Adrenal gland (tissue), 5 donors: ENCODE measurements around the gene HTR7.

Source experiments
- CTCF ChIP-seq, 6 experiments: fragments of 450-650 bp in 4 of 6; fragments of 200-600 bp in 2 of 6; sonication (generic) in 1 of 6; IDR thresholded peaks; 1 replicate in 5 of 6; 2 replicates in 1 of 6; pipeline versions ENCODE4 v1.5.1 to v1.8.0; 2016 to 2021; ENCODE audit warnings: antibody characterized with exemption in 6 of 6, mild to moderate bottlenecking in 2 of 6, moderate library complexity in 1 of 6
- POLR2A ChIP-seq, 2 donors: fragments of 450-650 bp; IDR thresholded peaks; one replicate each; pipeline ENCODE4 v1.6.1; 2017; ENCODE audit warnings: antibody characterized with exemption in 2 of 2, mild to moderate bottlenecking in 2 of 2, moderate library complexity in 1 of 2
- donor health status: DM: no; HTN: no; CAD: no.

DNA sequence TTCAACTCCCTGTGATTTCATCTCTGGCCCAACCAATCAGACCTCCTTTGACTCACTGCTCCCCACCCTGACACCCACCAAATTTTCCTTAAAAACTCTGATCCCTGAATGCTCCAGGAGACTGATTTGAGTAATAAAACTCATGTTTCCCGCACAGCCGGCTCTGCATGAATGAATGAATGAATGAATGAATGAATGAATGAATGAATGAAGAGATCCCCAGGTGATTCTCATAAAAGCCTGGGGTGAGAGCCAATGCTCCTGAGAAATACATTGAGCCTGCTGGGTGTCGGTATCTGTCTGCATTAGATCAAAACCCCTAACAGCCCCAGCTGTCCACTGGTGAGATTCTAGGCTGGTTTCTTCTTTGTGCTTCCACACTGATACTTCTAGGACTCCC lies 58.7 kb downstream of the HTR7 start:
- TF ChIP-seq CTCF (IDR thresholded peaks at IDR 0.05) (no peak), POLR2A (IDR thresholded peaks at IDR 0.05) (no peak)
